Panc1 (cell line): ENCODE data around the gene INAFM2. TPM values are rescaled to one million over a fixed set of nuclear protein-coding genes. Genes with fewer than 3 reads are reported as not detected.

Source experiments
- ATAC-seq: fragments of 200-7000 bp; cut with Tn5 transposase; 2 replicates; pipeline ENCODE4 v1.9.1; 2020; ENCODE audit warnings: mild to moderate bottlenecking, moderate library complexity
- BruUV-seq: library from RNA; stranded (reverse); fragments of 400-500 nt; replicated peaks from 2 replicates; lab custom pipeline; 2021; lab: Mats Ljungman, UMichigan
- CTCF ChIA-PET: fragments of 300-600 bp; sonication (Branson Sonifier 250); formaldehyde crosslinking; loops from one replicate; lab custom pipeline; 2022; ENCODE audit warnings: antibody characterized with exemption; lab: Charles Lee
- POLR2A ChIA-PET: fragments of 300-600 bp; sonication (Branson Sonifier 250); formaldehyde crosslinking; loops from one replicate; lab custom pipeline; 2022; ENCODE audit warnings: antibody characterized with exemption; lab: Charles Lee
- DNase-seq: peaks from one replicate; pipeline ENCODE4 v3.0.0-alpha.2; 2010; ENCODE audit warnings: low read depth, low spot score
- H3K27ac ChIP-seq: 2 replicates; pipeline ENCODE4 v1.5.1; 2011; ENCODE audit warnings: mild to moderate bottlenecking, low read length, inconsistent platforms
- H3K27me3 ChIP-seq: fragments of 200-500 bp; sonication (Bioruptor generic); 2 replicates; pipeline ENCODE4 v1.6.0; 2014; ENCODE audit warnings: low read length, inconsistent platforms; ENCODE audit not compliant: control insufficient read depth, insufficient read depth
- H3K36me3 ChIP-seq: fragments of 200-500 bp; sonication (Bioruptor generic); 2 replicates; pipeline ENCODE4 v1.5.1; 2014; ENCODE audit warnings: inconsistent platforms, mild to moderate bottlenecking, low read length, moderate library complexity; ENCODE audit not compliant: control insufficient read depth, insufficient read depth
- H3K4me1 ChIP-seq: 2 replicates; pipeline ENCODE4 v1.5.1; 2011; ENCODE audit warnings: inconsistent platforms, mild to moderate bottlenecking, low read length, moderate library complexity; ENCODE audit not compliant: control insufficient read depth, insufficient read depth
- H3K4me3 ChIP-seq, 2 experiments: 2 replicates each; pipeline ENCODE4 v1.5.1; 2011 to 2012; ENCODE audit warnings: low read depth in 2 of 2, low read length in 2 of 2, mild to moderate bottlenecking in 2 of 2, inconsistent platforms in 1 of 2, moderate library complexity in 1 of 2
- H3K9me3 ChIP-seq: fragments of 200-500 bp; sonication (Bioruptor generic); 2 replicates; pipeline ENCODE4 v1.5.1; 2014; ENCODE audit warnings: low read depth, mild to moderate bottlenecking, inconsistent platforms, low read length, moderate library complexity; ENCODE audit not compliant: control insufficient read depth, insufficient read depth
- POLR2AphosphoS5 ChIP-seq: IDR thresholded peaks from 2 replicates; pipeline ENCODE4 v1.6.1; 2012; ENCODE audit warnings: mild to moderate bottlenecking, low read depth, low read length, moderate library complexity
- SIN3A ChIP-seq: IDR thresholded peaks from 2 replicates; pipeline ENCODE4 v1.6.1; 2012; ENCODE audit warnings: low read depth, mild to moderate bottlenecking, low read length, moderate library complexity, borderline replicate concordance; ENCODE audit not compliant: insufficient read depth
- TCF7L2 ChIP-seq: IDR thresholded peaks from 2 replicates; pipeline ENCODE4 v1.6.1; 2011; ENCODE audit warnings: mild to moderate bottlenecking, low read depth, low read length, inconsistent platforms
- in situ Hi-C: cut with HindIII; loops from 2 replicates; pipeline ENCODE4 v1.10.0; 2016; ENCODE audit warnings: low sequenced_read_pairs, low pct_unique_long_range_greater_than_20kb
- intact Hi-C: fragments of 100-400 bp; cut with micrococcal nuclease; formaldehyde crosslinking; loops from one replicate; pipeline ENCODE4 v1.10.0; 2022; ENCODE audit not compliant: unreplicated experiment
- total RNA-seq: library from RNA; stranded (reverse); gene quantifications from one replicate; pipeline ENCODE4 v1.2.1, GENCODE V29; 2021; ENCODE audit not compliant: unreplicated experiment
- TF ChIP-seq, protein P1 (sequence below), 2 experiments: IDR thresholded peaks; 2 replicates each; pipeline ENCODE4 v1.6.1; 2011 to 2012; ENCODE audit warnings: low read depth in 2 of 2, control low read depth in 1 of 2, low read length in 1 of 2, mild to moderate bottlenecking in 1 of 2, moderate library complexity in 1 of 2; ENCODE audit not compliant: insufficient read depth in 1 of 2
- TF ChIP-seq, protein P2 (sequence below): fragments of 450-650 bp; IDR thresholded peaks from 2 replicates; pipeline ENCODE4 v1.5.1; 2017; ENCODE audit warnings: mild to moderate bottlenecking

Gene INAFM2
- total RNA-seq, 1 experiment from 2014 or later: 10.4 TPM

- ChIA-PET CTCF (no interaction called here), POLR2A (no interaction called here)
- ATAC-seq (no peak), DNase-seq (no peak)
- Histone ChIP-seq H3K36me3 (no peaks in the 10 kb centered on the region), H3K27ac (no peak overlapping the region), H3K4me1 (peaks cover 16% of the 10 kb centered on the region; the same call in 1 of the 2 replicates), H3K9me3 (no peaks in the 10 kb centered on the region), H3K4me3 (no peak overlapping the region), H3K27me3 (no peaks in the 10 kb centered on the region)
- TF ChIP-seq, protein P1, sequence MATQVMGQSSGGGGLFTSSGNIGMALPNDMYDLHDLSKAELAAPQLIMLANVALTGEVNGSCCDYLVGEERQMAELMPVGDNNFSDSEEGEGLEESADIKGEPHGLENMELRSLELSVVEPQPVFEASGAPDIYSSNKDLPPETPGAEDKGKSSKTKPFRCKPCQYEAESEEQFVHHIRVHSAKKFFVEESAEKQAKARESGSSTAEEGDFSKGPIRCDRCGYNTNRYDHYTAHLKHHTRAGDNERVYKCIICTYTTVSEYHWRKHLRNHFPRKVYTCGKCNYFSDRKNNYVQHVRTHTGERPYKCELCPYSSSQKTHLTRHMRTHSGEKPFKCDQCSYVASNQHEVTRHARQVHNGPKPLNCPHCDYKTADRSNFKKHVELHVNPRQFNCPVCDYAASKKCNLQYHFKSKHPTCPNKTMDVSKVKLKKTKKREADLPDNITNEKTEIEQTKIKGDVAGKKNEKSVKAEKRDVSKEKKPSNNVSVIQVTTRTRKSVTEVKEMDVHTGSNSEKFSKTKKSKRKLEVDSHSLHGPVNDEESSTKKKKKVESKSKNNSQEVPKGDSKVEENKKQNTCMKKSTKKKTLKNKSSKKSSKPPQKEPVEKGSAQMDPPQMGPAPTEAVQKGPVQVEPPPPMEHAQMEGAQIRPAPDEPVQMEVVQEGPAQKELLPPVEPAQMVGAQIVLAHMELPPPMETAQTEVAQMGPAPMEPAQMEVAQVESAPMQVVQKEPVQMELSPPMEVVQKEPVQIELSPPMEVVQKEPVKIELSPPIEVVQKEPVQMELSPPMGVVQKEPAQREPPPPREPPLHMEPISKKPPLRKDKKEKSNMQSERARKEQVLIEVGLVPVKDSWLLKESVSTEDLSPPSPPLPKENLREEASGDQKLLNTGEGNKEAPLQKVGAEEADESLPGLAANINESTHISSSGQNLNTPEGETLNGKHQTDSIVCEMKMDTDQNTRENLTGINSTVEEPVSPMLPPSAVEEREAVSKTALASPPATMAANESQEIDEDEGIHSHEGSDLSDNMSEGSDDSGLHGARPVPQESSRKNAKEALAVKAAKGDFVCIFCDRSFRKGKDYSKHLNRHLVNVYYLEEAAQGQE (IDR thresholded peaks at IDR 0.05; ENCODE audit: insufficient read depth in 1 of 2, low read depth in 2 of 2, low read length in 1 of 2): no peak
- TF ChIP-seq, protein P2, sequence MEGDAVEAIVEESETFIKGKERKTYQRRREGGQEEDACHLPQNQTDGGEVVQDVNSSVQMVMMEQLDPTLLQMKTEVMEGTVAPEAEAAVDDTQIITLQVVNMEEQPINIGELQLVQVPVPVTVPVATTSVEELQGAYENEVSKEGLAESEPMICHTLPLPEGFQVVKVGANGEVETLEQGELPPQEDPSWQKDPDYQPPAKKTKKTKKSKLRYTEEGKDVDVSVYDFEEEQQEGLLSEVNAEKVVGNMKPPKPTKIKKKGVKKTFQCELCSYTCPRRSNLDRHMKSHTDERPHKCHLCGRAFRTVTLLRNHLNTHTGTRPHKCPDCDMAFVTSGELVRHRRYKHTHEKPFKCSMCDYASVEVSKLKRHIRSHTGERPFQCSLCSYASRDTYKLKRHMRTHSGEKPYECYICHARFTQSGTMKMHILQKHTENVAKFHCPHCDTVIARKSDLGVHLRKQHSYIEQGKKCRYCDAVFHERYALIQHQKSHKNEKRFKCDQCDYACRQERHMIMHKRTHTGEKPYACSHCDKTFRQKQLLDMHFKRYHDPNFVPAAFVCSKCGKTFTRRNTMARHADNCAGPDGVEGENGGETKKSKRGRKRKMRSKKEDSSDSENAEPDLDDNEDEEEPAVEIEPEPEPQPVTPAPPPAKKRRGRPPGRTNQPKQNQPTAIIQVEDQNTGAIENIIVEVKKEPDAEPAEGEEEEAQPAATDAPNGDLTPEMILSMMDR: no peak
- no peak for TF ChIP-seq TCF7L2
- no peak for TF ChIP-seq SIN3A
- no peak for TF ChIP-seq POLR2AphosphoS5
- BruUV-seq: no TSS peak
- in situ Hi-C loops: no loop called here
- intact Hi-C loops: no loop called here
These were observed 34.2 kb upstream of the INAFM2 start for GRCh38 chr15:40289140-40289775.

DNA sequence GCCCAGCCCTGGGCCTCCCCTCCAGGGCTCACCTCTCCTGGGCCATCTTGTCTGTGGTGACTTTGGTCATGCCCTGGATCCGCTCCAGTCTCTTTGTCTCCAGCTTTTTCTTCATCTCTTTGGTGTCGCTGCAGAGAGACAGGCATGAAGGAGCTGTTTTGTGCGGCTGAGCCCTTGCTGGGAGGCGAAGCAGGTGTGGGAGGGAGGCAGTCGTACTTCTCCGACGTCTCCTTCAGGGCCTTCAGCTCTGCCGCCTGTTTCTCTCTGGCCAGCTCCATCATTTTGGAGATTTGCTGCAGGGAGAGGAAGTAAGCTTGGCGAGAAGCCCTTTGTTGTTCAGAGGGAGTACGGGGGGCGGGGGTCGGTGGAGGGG lies 33.0 kb upstream of the INAFM2 start:
- ChIA-PET CTCF (interaction anchor here (0.8 to 1.3 kb wide), 2 partner anchors 11 to 50 kb away, joined by 5 to 11 read pairs; partner anchors contain the start of gene CCDC9B), POLR2A (interaction anchor here (0.6 kb wide), 1 partner anchor 14 kb away, joined by 9 read pairs; no protein-coding TSS in a partner anchor)
- DNase-seq (no peak), ATAC-seq (no peak)
- H3K4me1 ChIP-seq: peaks cover 13% of the 10 kb centered on the region; the same call in 1 of the 2 replicates
- H3K4me3 ChIP-seq: no peak overlapping the region
- no peak overlapping the region for H3K27ac ChIP-seq
- H3K27me3 ChIP-seq: no peaks in the 10 kb centered on the region
- in situ Hi-C loops (no loop called here), intact Hi-C loops (no loop called here)
- H3K9me3 ChIP-seq: no peaks in the 10 kb centered on the region
- H3K36me3 ChIP-seq: no peaks in the 10 kb centered on the region
- TF ChIP-seq POLR2AphosphoS5 (no peak), TCF7L2 (no peak), SIN3A (no peak)
- TF ChIP-seq, protein P1 (IDR thresholded peaks at IDR 0.05; ENCODE audit: insufficient read depth in 1 of 2, low read depth in 2 of 2, low read length in 1 of 2): no peak
- TF ChIP-seq, protein P2: no peak
- no TSS peak for BruUV-seq
